A549 treated with Hydrocortisone at 1 μM for 4 hours (cell line): ENCODE results near the gene HTD2. TPM values are rescaled to one million over a fixed set of nuclear protein-coding genes. Genes with fewer than 3 reads are reported as not detected.

Experiments used
- total RNA-seq: library from RNA; stranded (reverse); fragments of 200-300 nt; extraction: Qiagen RNA extraction; gene quantifications from 5 replicates; pipeline ENCODE4 v1.2.3, GENCODE V29; 2022

Gene HTD2
- 5.0 to 7.4 TPM (median 6.7 TPM) in 5 replicates for total RNA-seq

GRCh38 chr3:58305882-58306711 is at the start of gene HTD2, which contains the start of gene RPP14:
Gene HTD2, plus strand, starts transcription at chr3:58306520. Its CDS starts 11,094 bp downstream, at chr3:58317614.
Gene RPP14, plus strand, starts transcription at chr3:58306245. Its CDS starts 4,085 bp downstream, at chr3:58310330.

GRCh38 chr3:58332575-58333188 is 26.4 kb downstream of the HTD2 start, which contains the start of gene PXK:
Gene PXK, plus strand, starts transcription at chr3:58332892. Its CDS starts 97 bp downstream, at chr3:58332989.

Other genes starting within 250 kb of the HTD2 start
- gene DNASE1L3, start 95.5 kb upstream of the HTD2 start, total RNA-seq: 0.22 to 0.31 TPM in 2 of 5 replicates, not detected in the others
- 10.0 to 11.0 TPM (median 10.1 TPM) in 5 replicates for gene ABHD6, start 68.7 kb upstream of the HTD2 start, total RNA-seq
- 9.8 to 13.6 TPM (median 10.2 TPM) in 5 replicates for gene RPP14, start 275 bp upstream of the HTD2 start, total RNA-seq
- 4.5 to 6.6 TPM (median 5.7 TPM) in 5 replicates for gene PXK, start 26.4 kb downstream of the HTD2 start, total RNA-seq
- 54.3 to 63.3 TPM (median 59.3 TPM) in 5 replicates for gene PDHB, start 127.3 kb downstream of the HTD2 start, total RNA-seq
- gene KCTD6, start 185.6 kb downstream of the HTD2 start, total RNA-seq: 5.7 to 8.6 TPM (median 7.9 TPM) in 5 replicates
- 6.0 to 9.8 TPM (median 8.0 TPM) in 5 replicates for gene ACOX2, start 230.7 kb downstream of the HTD2 start, total RNA-seq